HEK293 (cell line): Measurements from ENCODE around the gene RAB20.

Source experiments
- CTCF ChIA-PET: fragments of 350-600 bp; formaldehyde crosslinking; extraction: SDS; loops from one replicate; lab custom pipeline; 2021; ENCODE audit warnings: antibody characterized with exemption; lab: Yijun Ruan, JAX
- POLR2A ChIA-PET: fragments of 300-600 bp; formaldehyde crosslinking; extraction: SDS; loops from one replicate; lab custom pipeline; 2020; ENCODE audit warnings: antibody characterized with exemption, inconsistent platforms; lab: Yijun Ruan, JAX
- H3K27ac ChIP-seq: fragments of 200-500 bp; sonication (Bioruptor generic); 2 replicates; pipeline ENCODE4 v1.5.1; 2014; ENCODE audit warnings: low read depth, low read length, control low read depth, inconsistent platforms; ENCODE audit errors: extremely low read depth
- H3K36me3 ChIP-seq, 2 experiments: fragments of 200-500 bp in 1 of 2; sonication (Bioruptor generic) in 1 of 2; 1 replicate in 1 of 2; 2 replicates in 1 of 2; pipeline ENCODE4 v1.5.1; 2014 to 2017; ENCODE audit warnings: inconsistent platforms in 2 of 2, low read length in 2 of 2; ENCODE audit not compliant: control insufficient read depth in 2 of 2, insufficient read depth in 1 of 2
- H3K4me1 ChIP-seq: fragments of 200-500 bp; sonication (Bioruptor generic); 2 replicates; pipeline ENCODE4 v1.5.1; 2014; ENCODE audit warnings: mild to moderate bottlenecking, low read length, inconsistent platforms; ENCODE audit not compliant: control insufficient read depth, insufficient read depth
- H3K4me3 ChIP-seq: 2 replicates; pipeline ENCODE4 v1.5.1; 2011; ENCODE audit warnings: low read depth, mild to moderate bottlenecking, control low read depth, low read length, moderate library complexity
- H3K9me3 ChIP-seq: fragments of 200-500 bp; sonication (Bioruptor generic); 2 replicates; pipeline ENCODE4 v1.5.1; 2014; ENCODE audit warnings: low read depth, low read length, inconsistent platforms; ENCODE audit not compliant: control insufficient read depth, insufficient read depth
- BCL11B ChIP-seq: fragments of 450-650 bp; formaldehyde crosslinking; IDR thresholded peaks from 2 replicates; pipeline ENCODE4 v1.5.1; 2016; ENCODE audit warnings: low read depth, missing biosample characterization, missing genetic modification characterization
- ELK4 ChIP-seq: IDR thresholded peaks from 2 replicates; pipeline ENCODE4 v1.6.1; 2011; ENCODE audit warnings: mild to moderate bottlenecking, low read depth, low read length, borderline replicate concordance
- GLI2 ChIP-seq: fragments of 450-650 bp; formaldehyde crosslinking; IDR thresholded peaks from 2 replicates; pipeline ENCODE4; 2017; ENCODE audit warnings: missing biosample characterization, missing genetic modification characterization, low read depth, borderline replicate concordance
- SCRT2 ChIP-seq: fragments of 450-650 bp; formaldehyde crosslinking; IDR thresholded peaks from 2 replicates; pipeline ENCODE4 v1.5.1; 2016; ENCODE audit warnings: missing biosample characterization, missing genetic modification characterization
- ZBTB1 ChIP-seq: fragments of 450-650 bp; formaldehyde crosslinking; IDR thresholded peaks from 2 replicates; pipeline ENCODE4 v1.5.1; 2016; ENCODE audit warnings: missing biosample characterization, missing genetic modification characterization
- ZBTB10 ChIP-seq: fragments of 450-650 bp; formaldehyde crosslinking; IDR thresholded peaks from 2 replicates; pipeline ENCODE4 v1.5.1; 2016; ENCODE audit warnings: missing biosample characterization, missing genetic modification characterization
- ZBTB17 ChIP-seq: fragments of 450-650 bp; formaldehyde crosslinking; IDR thresholded peaks from 2 replicates; pipeline ENCODE4 v1.5.1; 2016; ENCODE audit warnings: missing biosample characterization, missing genetic modification characterization
- ZBTB21 ChIP-seq: fragments of 450-650 bp; formaldehyde crosslinking; IDR thresholded peaks from 2 replicates; pipeline ENCODE4 v1.5.1; 2017; ENCODE audit warnings: missing biosample characterization, missing genetic modification characterization
- ZBTB44 ChIP-seq: fragments of 450-650 bp; IDR thresholded peaks from 2 replicates; pipeline ENCODE4 v1.5.1; 2018; ENCODE audit warnings: missing biosample characterization, mild to moderate bottlenecking, missing genetic modification characterization
- ZBTB48 ChIP-seq: fragments of 450-650 bp; formaldehyde crosslinking; IDR thresholded peaks from 2 replicates; pipeline ENCODE4 v1.5.1; 2016; ENCODE audit warnings: missing biosample characterization, missing genetic modification characterization
- ZIC2 ChIP-seq: fragments of 450-650 bp; formaldehyde crosslinking; IDR thresholded peaks from 2 replicates; pipeline ENCODE4 v1.5.1; 2016; ENCODE audit warnings: missing biosample characterization, missing genetic modification characterization
- ZNF10 ChIP-seq: fragments of 450-650 bp; formaldehyde crosslinking; IDR thresholded peaks from 2 replicates; pipeline ENCODE4 v1.5.1; 2017; ENCODE audit warnings: missing biosample characterization, missing genetic modification characterization
- ZNF133 ChIP-seq: fragments of 450-650 bp; formaldehyde crosslinking; IDR thresholded peaks from 2 replicates; pipeline ENCODE4 v1.5.1; 2016; ENCODE audit warnings: missing biosample characterization, missing genetic modification characterization
- ZNF18 ChIP-seq: fragments of 450-650 bp; formaldehyde crosslinking; IDR thresholded peaks from 2 replicates; pipeline ENCODE4 v1.5.1; 2016; ENCODE audit warnings: missing biosample characterization, missing genetic modification characterization
- ZNF335 ChIP-seq: fragments of 450-650 bp; formaldehyde crosslinking; conservative IDR thresholded peaks from 2 replicates; pipeline ENCODE4 v1.5.1; 2016; ENCODE audit warnings: missing biosample characterization, missing genetic modification characterization
- ZNF433 ChIP-seq: fragments of 450-650 bp; formaldehyde crosslinking; IDR thresholded peaks from 2 replicates; pipeline ENCODE4 v1.5.1; 2016; ENCODE audit warnings: missing biosample characterization, missing genetic modification characterization, low read depth
- ZNF514 ChIP-seq: fragments of 450-650 bp; formaldehyde crosslinking; IDR thresholded peaks from 2 replicates; pipeline ENCODE4 v1.5.1; 2016; ENCODE audit warnings: missing biosample characterization, missing genetic modification characterization
- ZNF600 ChIP-seq: fragments of 450-650 bp; formaldehyde crosslinking; IDR thresholded peaks from 2 replicates; pipeline ENCODE4 v1.5.1; 2016; ENCODE audit warnings: missing biosample characterization, missing genetic modification characterization
- ZNF660 ChIP-seq: fragments of 450-650 bp; IDR thresholded peaks from 2 replicates; pipeline ENCODE4 v1.5.1; 2018; ENCODE audit warnings: missing biosample characterization, mild to moderate bottlenecking, missing genetic modification characterization
- ZNF704 ChIP-seq: fragments of 450-650 bp; formaldehyde crosslinking; IDR thresholded peaks from 2 replicates; pipeline ENCODE4 v1.5.1; 2016; ENCODE audit warnings: missing biosample characterization, missing genetic modification characterization
- ZNF777 ChIP-seq: fragments of 450-650 bp; formaldehyde crosslinking; IDR thresholded peaks from 2 replicates; pipeline ENCODE4 v1.5.1; 2017; ENCODE audit warnings: missing biosample characterization, missing genetic modification characterization, borderline replicate concordance
- ZNF837 ChIP-seq: fragments of 450-650 bp; formaldehyde crosslinking; IDR thresholded peaks from 2 replicates; pipeline ENCODE4 v1.5.1; 2016; ENCODE audit warnings: missing biosample characterization, missing genetic modification characterization
- ZNF843 ChIP-seq: fragments of 450-650 bp; formaldehyde crosslinking; IDR thresholded peaks from 2 replicates; pipeline ENCODE4 v1.5.1; 2016; ENCODE audit warnings: missing biosample characterization, missing genetic modification characterization

The RAB20 gene

GRCh38 chr13:110475550-110476219 is 85.8 kb downstream of the RAB20 start (continued):
- TF ChIP-seq ZNF704, result no peak

GRCh38 chr13:110475117-110475516 is 86.4 kb downstream of the RAB20 start:
- Histone ChIP-seq H3K36me3 (peaks cover 0 to 26% of the 10 kb centered on the region in 2 experiments; a peak in 1 of 3 replicates), H3K27ac (no peak overlapping the region), H3K4me3 (no peak overlapping the region), H3K9me3 (no peaks in the 10 kb centered on the region), H3K4me1 (no peaks in the 10 kb centered on the region)
- POLR2A ChIA-PET, result no interaction called here
- TF ChIP-seq SCRT2 (tag by site-specific recombination), result no peak
- TF ChIP-seq ZIC2 (tag by site-specific recombination), result no peak
- TF ChIP-seq ZNF660 (tag by site-specific recombination), result no peak
- TF ChIP-seq ZBTB48 (tag by site-specific recombination), result no peak
- TF ChIP-seq ELK4, result no peak
- no peak for TF ChIP-seq ZNF837
- TF ChIP-seq ZNF777 (tag by site-specific recombination), result no peak
- TF ChIP-seq ZNF133 (tag by site-specific recombination), result no peak
- no peak for TF ChIP-seq ZBTB1 (tag by site-specific recombination)
- no peak for TF ChIP-seq ZNF433 (tag by site-specific recombination)
- no peak for TF ChIP-seq ZBTB21
- no peak for TF ChIP-seq ZNF514 (tag by site-specific recombination)
- no peak for TF ChIP-seq ZBTB44
- TF ChIP-seq ZNF10 (tag by site-specific recombination), result no peak
- no peak for TF ChIP-seq ZNF335
- no peak for TF ChIP-seq ZNF600
- CTCF ChIA-PET, result no interaction called here

- ChIA-PET CTCF (no interaction called here), POLR2A (no interaction called here)
- no peak overlapping the region for H3K4me3 ChIP-seq
- H3K36me3 ChIP-seq, result peaks cover 0 to 27% of the 10 kb centered on the region in 2 experiments; a peak in 1 of 3 replicates
- H3K27ac ChIP-seq, result no peak overlapping the region
- TF ChIP-seq BCL11B (tag by site-specific recombination), result no peak
- no peak for TF ChIP-seq ZBTB17 (tag by site-specific recombination)
- TF ChIP-seq GLI2 (tag by site-specific recombination), result no peak
- no peak for TF ChIP-seq ZNF514 (tag by site-specific recombination)
- TF ChIP-seq ZNF843, result no peak
- TF ChIP-seq ZBTB10, result no peak
- TF ChIP-seq ZNF18 (tag by site-specific recombination), result peak; percentile 45; the same call in 1 of the 2 replicates
- no peaks in the 10 kb centered on the region for H3K9me3 ChIP-seq
- H3K4me1 ChIP-seq, result no peaks in the 10 kb centered on the region
These were observed 86.8 kb downstream of the RAB20 start for GRCh38 chr13:110474713-110475112.
